ENCODE measurements around the gene RBMS3.
"Not testable (repeated sequence)": the region's sequence is repeated elsewhere in the genome, so short reads cannot be mapped to it uniquely, and the experiment has no call there.

Gene RBMS3

GRCh38 chr3:29312395-29312794 lies 31.5 kb downstream of the RBMS3 start:
- DNase-seq (ENCODE audit: low read depth), result no peak

DNA sequence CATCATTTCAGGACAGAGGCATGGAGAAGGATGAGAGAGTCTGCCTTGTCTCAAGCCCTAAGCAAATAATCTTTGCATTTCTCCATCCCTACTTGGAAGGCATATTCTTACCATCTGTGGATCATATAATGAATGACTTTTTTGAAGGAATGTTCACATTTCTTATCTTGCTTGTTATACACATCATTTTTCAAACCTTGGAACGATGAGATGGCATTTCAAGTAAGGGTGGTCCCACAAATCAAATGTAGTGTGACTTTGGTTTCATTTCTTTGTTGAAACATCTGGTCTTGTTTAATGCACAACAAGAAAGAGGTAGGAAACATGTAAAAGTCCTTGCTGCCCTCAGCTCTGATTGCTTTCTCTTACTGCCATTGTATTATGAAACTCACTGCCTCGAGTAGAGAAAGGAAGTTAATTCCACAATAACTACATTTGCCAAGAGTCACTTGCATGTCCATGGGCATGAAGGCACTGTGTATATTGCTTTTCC lies 32.1 kb downstream of the RBMS3 start:
- no peak for DNase-seq (ENCODE audit: low read depth)

DNA sequence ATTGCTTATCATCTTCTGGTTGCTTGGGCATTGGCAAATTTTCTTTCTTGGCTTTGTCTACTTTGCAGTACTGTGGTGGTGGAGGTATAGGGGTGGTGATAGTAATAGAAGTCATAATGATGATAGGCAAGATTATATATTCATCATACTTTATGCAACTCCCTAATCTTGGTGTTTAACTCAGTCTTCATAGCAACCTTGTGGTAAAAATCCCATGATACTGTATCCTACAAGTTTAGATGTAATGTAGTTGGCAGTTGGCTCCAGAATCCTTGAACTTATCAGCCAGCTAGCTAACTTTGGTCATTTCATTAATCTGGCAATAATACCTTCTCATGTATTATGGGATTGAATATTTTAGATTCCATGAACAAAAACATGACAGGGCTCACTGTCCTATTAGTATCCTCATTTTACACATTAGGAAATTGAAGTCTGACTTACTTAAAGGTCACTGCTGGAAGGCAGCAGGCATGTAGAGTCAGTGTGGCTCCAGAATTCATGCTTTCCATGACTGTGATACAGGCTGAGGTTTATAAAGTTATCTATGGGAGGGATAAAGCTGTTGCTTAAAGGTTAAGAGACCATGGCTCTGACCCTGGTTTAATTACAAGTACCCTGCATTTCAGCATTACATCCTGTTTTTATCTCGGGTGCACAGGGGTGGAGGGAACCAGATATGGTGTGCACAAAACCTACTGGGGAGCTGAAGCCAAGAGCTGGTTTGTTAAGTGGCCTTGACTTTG lies 33.3 kb downstream of the RBMS3 start:
- no peak for DNase-seq (ENCODE audit: low read depth)

- no peak for DNase-seq (ENCODE audit: low read depth)
These were observed 33.8 kb downstream of the RBMS3 start for GRCh38 chr3:29314727-29315088.

- no peak for DNase-seq (ENCODE audit: low read depth)
These were observed 36.8 kb downstream of the RBMS3 start for GRCh38 chr3:29317659-29318173.

- no peak for DNase-seq (ENCODE audit: low read depth)
These were observed 37.4 kb downstream of the RBMS3 start for GRCh38 chr3:29318251-29318650.

GRCh38 chr3:29319262-29319661 lies 38.4 kb downstream of the RBMS3 start:
- no peak for DNase-seq (ENCODE audit: low read depth)

GRCh38 chr3:29319798-29320197 lies 38.9 kb downstream of the RBMS3 start:
- DNase-seq (ENCODE audit: low read depth), result no peak

- no peak for DNase-seq (ENCODE audit: low read depth)
These were observed 41.7 kb downstream of the RBMS3 start for GRCh38 chr3:29322586-29322985.

- no peak for DNase-seq (ENCODE audit: low read depth)
These were observed 43.3 kb downstream of the RBMS3 start for GRCh38 chr3:29324180-29324651.

DNA sequence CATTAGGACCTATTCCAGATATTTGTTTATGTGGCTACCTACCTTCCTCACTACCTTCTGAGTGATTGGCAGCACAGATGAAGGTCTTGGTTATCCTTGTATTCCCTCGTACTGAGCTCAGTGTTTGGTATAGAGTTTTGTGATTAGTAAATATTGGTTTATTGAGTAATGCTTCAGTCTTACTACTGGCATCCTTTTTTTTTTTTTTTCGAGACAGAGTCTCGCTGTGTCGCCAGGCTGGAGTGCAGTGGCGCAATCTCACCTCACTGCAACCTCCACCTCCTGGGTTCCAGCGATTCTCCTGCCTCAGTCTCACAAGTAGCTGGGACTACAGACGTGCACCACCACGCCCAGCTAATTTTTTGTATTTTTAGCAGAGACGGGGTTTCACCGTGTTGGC lies 45.7 kb downstream of the RBMS3 start:
- DNase-seq (ENCODE audit: low read depth), result not testable (repeated sequence)

DNA sequence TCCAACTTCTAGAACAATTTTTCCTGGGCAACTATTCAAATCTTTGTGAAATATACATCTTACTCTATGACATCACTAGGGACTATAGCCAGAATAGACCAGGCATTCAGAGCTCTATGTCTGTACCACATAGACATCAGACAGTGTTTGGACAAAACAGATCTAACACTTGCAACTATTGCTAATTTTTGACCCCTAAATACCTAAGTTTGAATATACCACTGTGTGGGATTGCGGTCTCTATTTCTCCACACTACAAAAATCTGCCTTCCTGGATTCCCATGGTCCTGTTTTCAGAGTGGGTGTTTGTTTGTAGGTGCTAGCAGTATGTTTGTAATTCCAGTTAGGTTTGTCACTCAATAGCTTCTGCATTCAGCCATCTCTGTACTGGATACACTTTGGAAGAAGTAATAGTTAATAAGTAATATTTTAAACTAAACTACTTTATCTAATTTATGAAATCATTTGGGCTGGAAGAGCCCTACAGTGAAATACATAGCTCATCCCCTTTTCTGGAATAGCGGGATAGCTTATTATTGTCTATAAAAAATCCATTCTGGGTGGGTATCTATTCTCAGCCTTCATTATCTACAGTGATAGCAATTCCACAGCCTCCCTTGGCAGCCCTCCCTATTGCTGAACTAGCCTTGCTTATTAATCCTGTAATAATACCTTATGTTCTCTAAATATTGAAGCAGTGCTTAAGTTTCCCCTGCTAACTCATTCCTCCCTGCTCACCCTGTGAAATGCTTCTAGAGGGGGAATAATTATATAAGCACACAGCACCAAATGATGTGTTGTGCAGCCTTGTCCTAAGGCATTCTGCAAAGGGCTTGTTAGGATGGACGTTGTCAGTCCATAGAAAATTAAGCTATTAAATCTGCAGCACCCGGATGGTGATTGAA lies 49.4 kb downstream of the RBMS3 start:
- no peak for DNase-seq (ENCODE audit: low read depth)

- no peak for DNase-seq (ENCODE audit: low read depth)
These were observed 50.2 kb downstream of the RBMS3 start for GRCh38 chr3:29331035-29331434.

DNA sequence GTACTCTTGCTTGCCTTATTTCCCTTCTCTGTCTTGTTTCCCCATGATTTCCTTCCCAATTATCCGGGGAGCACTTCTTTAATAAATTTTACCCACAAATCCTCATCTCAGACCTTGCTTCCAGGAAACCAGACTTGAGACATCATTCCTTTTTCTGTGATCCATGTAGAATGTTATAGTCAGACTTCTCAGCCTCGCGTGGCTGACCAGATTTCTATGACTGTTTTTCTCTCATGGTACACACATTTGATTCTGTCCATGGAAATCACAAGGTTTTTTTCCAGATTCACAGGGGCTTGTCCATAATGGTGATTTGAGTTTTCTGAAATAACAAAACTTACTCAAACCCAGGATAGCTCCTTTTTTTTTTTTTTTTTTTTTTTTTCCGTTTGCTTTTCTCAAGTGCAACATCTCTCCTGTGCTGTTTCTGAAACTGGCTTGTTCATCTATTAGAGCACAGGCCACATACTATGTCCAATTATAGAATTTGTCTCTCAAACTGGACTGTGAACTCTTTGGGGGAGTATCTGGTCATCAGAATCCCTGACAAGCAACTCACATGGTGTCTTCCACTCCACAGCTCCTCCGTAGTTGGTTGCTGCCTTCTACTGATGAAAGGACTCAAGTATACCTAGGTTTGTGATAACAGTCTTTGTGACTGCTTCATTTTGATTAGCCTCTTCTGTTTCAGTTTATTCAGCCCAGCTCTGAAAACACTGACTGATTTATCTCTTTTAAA lies 50.8 kb downstream of the RBMS3 start:
- no peak for DNase-seq (ENCODE audit: low read depth)

DNA sequence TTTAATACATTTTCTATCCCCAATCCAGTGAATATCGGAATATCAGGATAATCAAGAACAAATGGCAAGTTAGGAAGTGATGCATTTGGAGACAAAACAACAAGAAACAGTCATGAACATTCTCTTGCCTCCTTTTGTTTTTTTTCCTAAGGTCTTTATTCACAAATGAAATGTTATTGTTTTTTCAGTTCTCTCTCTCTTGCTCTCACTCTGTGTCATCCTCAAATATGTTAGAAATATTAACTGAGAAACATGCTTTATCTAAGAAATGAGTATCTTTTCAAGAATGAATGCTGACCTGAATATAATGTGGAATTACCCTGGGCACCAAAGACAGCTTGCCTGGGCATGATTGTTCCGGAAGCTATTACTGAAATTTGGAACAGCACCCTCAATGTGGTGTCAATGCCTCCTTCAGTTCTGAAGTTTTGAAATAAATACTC lies 51.3 kb downstream of the RBMS3 start:
- no peak for DNase-seq (ENCODE audit: low read depth)

DNA sequence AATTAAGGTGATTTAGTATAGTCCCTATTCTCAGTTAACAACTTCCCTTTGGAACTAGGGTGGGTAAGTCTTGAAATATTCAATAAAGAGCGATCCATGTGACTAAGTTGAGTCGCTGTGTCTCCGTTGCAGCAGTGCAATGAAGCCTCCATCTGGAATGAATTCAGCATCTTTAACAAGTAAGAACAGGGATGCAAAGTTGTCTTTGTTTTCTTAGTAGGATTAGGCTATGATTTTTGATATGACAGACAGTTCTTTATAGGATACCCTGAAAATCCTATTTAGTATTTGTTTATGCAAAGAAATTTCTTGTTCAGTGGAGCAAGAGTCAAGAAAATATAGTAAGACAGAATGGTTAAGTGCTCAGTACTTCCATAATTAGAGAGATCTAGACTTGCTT lies 52.7 kb downstream of the RBMS3 start:
- DNase-seq (ENCODE audit: low read depth), result no peak

DNA sequence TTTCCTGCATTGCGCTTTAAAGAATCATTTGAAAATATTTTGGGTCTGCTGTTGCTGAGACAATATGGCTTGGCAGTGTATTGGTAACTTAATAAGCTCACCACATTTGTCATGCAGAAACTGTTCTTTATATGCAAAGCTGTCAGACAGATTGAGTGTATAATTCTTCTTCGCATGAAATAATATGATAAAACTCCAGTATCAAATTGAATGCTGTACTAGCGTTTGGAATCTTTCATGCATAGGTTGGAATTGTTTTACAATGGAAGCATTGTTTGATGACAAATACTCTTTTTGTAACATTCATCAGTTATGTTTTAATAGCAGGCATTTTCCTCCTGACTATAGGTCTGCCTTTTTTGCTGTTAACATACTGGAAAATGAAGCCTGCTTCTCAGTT lies 53.8 kb downstream of the RBMS3 start:
- no peak for DNase-seq (ENCODE audit: low read depth)

DNA sequence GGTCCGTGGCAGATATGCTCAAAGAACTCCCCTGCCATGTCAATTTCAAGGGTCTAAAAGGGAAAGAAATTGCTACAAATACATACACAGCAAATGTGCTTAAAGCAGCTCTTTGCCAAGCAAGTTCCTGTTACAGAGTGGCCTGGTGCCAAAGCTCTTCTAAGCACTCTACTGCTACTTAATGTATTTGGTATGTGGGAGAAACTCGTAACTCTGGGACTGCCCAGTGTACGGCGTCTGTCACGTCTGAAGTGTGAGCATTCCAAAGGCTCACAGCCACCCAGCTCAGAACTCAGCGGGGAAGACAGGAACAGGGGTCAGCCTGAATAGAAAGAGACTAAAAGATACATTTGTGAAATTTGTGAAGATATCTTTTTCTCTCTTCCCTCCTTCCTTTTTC lies 54.6 kb downstream of the RBMS3 start:
- DNase-seq (ENCODE audit: low read depth), result no peak

DNA sequence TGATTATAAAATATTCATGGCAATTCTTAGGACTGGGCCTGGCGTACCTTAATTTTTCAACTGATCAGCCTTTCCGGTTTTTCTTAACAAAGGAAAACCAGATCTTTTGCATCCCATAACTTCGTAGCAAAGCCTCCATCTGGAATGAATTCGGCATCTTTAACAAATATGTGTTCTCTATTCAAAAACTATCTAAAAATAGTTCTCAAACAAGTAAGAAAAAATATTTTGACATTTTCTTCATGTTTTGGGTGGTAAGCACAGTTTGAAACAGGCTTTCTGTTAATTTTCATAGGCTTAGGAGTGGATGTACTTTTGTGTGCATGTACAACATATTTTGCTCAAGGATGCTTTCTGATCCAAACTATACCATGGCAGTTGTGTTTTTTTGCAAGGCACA lies 55.1 kb downstream of the RBMS3 start:
- no peak for DNase-seq (ENCODE audit: low read depth)

DNA sequence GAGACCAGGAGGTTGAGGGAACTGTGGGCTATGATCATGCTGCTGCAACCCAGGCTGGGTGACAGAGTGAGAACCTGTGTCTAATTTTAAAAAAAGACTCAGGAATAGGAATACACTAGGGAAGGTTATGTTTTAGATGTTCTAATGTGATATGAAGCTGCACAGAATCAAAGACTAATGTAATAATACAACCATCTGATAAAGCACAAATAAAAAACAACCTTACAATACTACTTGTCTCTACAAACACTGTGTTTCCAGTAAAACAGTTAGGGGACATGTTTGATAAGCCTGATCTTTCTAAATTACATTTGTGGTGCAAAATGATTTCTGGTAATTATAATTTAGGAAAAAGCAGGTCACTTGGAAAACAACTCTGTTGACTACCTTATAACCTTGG lies 56.7 kb downstream of the RBMS3 start:
- DNase-seq (ENCODE audit: low read depth), result no peak

DNA sequence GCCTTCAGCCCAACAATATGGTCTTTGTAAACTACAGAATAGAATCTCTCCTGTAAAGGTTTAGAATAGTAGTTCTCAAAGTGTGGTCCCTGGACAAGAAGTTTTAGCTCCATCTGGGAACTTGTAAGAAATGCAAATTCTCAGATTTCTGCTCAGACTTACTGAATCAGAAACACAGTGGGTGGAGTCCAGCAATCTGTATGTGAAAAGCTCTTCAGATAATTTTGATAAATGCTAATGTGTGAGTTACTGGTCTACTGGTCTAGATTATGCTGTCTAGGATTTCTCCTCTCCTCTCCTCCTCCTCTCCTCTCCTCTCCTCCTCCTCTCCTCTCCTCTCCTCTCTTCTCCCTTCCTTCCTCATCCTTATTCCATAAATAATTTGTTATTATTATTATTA lies 57.5 kb downstream of the RBMS3 start:
- DNase-seq (ENCODE audit: low read depth), result no peak

Measured in stimulated activated CD8-positive, alpha-beta memory T cell treated with anti-CD3 and anti-CD28 coated beads, Interleukin-15, amount 100 ng/mL, for 24 hours (primary cell).